IMR-90 (cell line): ENCODE measurements around the gene SPPL3. TPM values are rescaled to one million over a fixed set of nuclear protein-coding genes. Genes with fewer than 3 reads are reported as not detected.

ENCODE experiments used
- ATAC-seq: fragments of 200-7000 bp; cut with Tn5 transposase; 2 replicates; pipeline ENCODE4 v1.9.1; 2020; ENCODE audit warnings: low read depth, mild to moderate bottlenecking, moderate library complexity
- BruUV-seq: library from RNA; stranded (reverse); fragments of 400-500 nt; replicated peaks from 2 replicates; lab custom pipeline; 2021; lab: Mats Ljungman, UMichigan
- CTCF ChIA-PET: fragments of 300-600 bp; formaldehyde crosslinking; extraction: SDS; loops from one replicate; lab custom pipeline; 2021; ENCODE audit warnings: antibody characterized with exemption; lab: Yijun Ruan, JAX
- POLR2A ChIA-PET: fragments of 300-600 bp; sonication (Branson Sonifier 250); formaldehyde crosslinking; loops from one replicate; lab custom pipeline; 2022; ENCODE audit warnings: antibody characterized with exemption; ENCODE audit not compliant: unreplicated experiment; lab: Charles Lee
- DNase-seq: peaks from one replicate; pipeline ENCODE4 v3.0.0; 2013
- H2AFZ ChIP-seq: replicated peaks from 2 replicates; pipeline ENCODE3; 2013; ENCODE audit warnings: low read length, mild to moderate bottlenecking; ENCODE audit not compliant: poor library complexity
- H2AK5ac ChIP-seq: 2 replicates; pipeline ENCODE4 v1.6.1; 2013; ENCODE audit warnings: low read depth, low read length, inconsistent platforms
- H2AK9ac ChIP-seq: replicated peaks from 2 replicates; pipeline ENCODE3; 2013; ENCODE audit warnings: mild to moderate bottlenecking, low read depth, low read length, moderate library complexity; ENCODE audit not compliant: poor library complexity
- H2BK120ac ChIP-seq: 2 replicates; pipeline ENCODE4 v1.6.1; 2013; ENCODE audit warnings: low read depth, low read length, inconsistent platforms
- H2BK15ac ChIP-seq: 3 replicates; pipeline ENCODE4 v1.6.1; 2013; ENCODE audit warnings: low read depth, low read length, inconsistent platforms
- H2BK20ac ChIP-seq: 2 replicates; pipeline ENCODE4 v1.6.1; 2013; ENCODE audit warnings: low read depth, mild to moderate bottlenecking, inconsistent platforms, low read length, moderate library complexity
- H2BK5ac ChIP-seq: 2 replicates; pipeline ENCODE4 v1.6.1; 2013; ENCODE audit warnings: mild to moderate bottlenecking, low read depth, low read length, inconsistent platforms; ENCODE audit not compliant: poor library complexity, severe bottlenecking
- H3K14ac ChIP-seq: replicated peaks from 2 replicates; pipeline ENCODE4 v1.6.1; 2013; ENCODE audit warnings: low read depth, low read length, inconsistent platforms
- H3K18ac ChIP-seq: 2 replicates; pipeline ENCODE4 v1.6.1; 2013; ENCODE audit warnings: low read depth, low read length, control low read depth
- H3K23ac ChIP-seq: 2 replicates; pipeline ENCODE4 v1.6.1; 2013; ENCODE audit warnings: low read depth, low read length, inconsistent platforms
- H3K27ac ChIP-seq: 2 replicates; pipeline ENCODE4 v1.5.1; 2013; ENCODE audit warnings: mild to moderate bottlenecking, control low read depth, low read length; ENCODE audit not compliant: insufficient read depth
- H3K27me3 ChIP-seq: 2 replicates; pipeline ENCODE4 v1.6.1; 2013; ENCODE audit warnings: low read length; ENCODE audit not compliant: control insufficient read depth, insufficient read depth
- H3K36me3 ChIP-seq: 2 replicates; pipeline ENCODE4 v1.6.1; 2013; ENCODE audit warnings: low read length, mixed read lengths; ENCODE audit not compliant: control insufficient read depth, insufficient read depth
- H3K4ac ChIP-seq: 2 replicates; pipeline ENCODE4 v1.6.1; 2013; ENCODE audit warnings: low read depth, low read length, inconsistent platforms
- H3K4me1 ChIP-seq: 2 replicates; pipeline ENCODE4 v1.6.1; 2013; ENCODE audit warnings: low read length, mixed read lengths; ENCODE audit not compliant: control insufficient read depth, insufficient read depth
- H3K4me2 ChIP-seq: 2 replicates; pipeline ENCODE4 v1.6.1; 2013; ENCODE audit warnings: low read depth, mild to moderate bottlenecking, control low read depth, low read length, moderate library complexity
- H3K4me3 ChIP-seq: 2 replicates; pipeline ENCODE4 v1.5.1; 2013; ENCODE audit warnings: low read depth, mild to moderate bottlenecking, control low read depth, low read length, moderate library complexity; ENCODE audit not compliant: insufficient read depth
- H3K56ac ChIP-seq: 2 replicates; pipeline ENCODE4 v1.6.1; 2013; ENCODE audit warnings: low read length, inconsistent platforms; ENCODE audit not compliant: insufficient read depth; ENCODE audit errors: extremely low read depth
- H3K79me1 ChIP-seq, 2 experiments: 2 replicates each; pipeline ENCODE4 v1.6.1; 2013; ENCODE audit warnings: low read length in 2 of 2, inconsistent platforms in 1 of 2, low read depth in 1 of 2
- H3K9ac ChIP-seq: 2 replicates; pipeline ENCODE4 v1.6.1; 2013; ENCODE audit warnings: low read depth, low read length, control low read depth
- H3K9me1 ChIP-seq: 2 replicates; pipeline ENCODE4 v1.6.1; 2013; ENCODE audit warnings: low read length, inconsistent platforms; ENCODE audit not compliant: insufficient read depth
- H3K9me3 ChIP-seq: 2 replicates; pipeline ENCODE4 v1.6.1; 2013; ENCODE audit warnings: low read length; ENCODE audit not compliant: control insufficient read depth, insufficient read depth
- H4K20me1 ChIP-seq: 2 replicates; pipeline ENCODE4 v1.6.1; 2013; ENCODE audit warnings: low read length, inconsistent platforms; ENCODE audit not compliant: insufficient read depth
- H4K5ac ChIP-seq: 2 replicates; pipeline ENCODE4 v1.6.1; 2013; ENCODE audit warnings: mild to moderate bottlenecking, low read depth, low read length, control low read depth
- H4K8ac ChIP-seq, 2 experiments: 2 replicates each; pipeline ENCODE4 v1.6.1; 2013; ENCODE audit warnings: low read depth in 2 of 2, low read length in 2 of 2, control low read depth in 1 of 2, inconsistent platforms in 1 of 2
- H4K91ac ChIP-seq: 2 replicates; pipeline ENCODE4 v1.6.1; 2013; ENCODE audit warnings: low read depth, low read length, inconsistent platforms; ENCODE audit not compliant: insufficient read depth
- BHLHE40 ChIP-seq: fragments of 150-350 bp; IDR thresholded peaks from 2 replicates; pipeline ENCODE4 v1.6.1; 2016; ENCODE audit warnings: mild to moderate bottlenecking, low read depth, low read length
- FOS ChIP-seq: fragments of 150-350 bp; IDR thresholded peaks from 2 replicates; pipeline ENCODE4 v1.6.1; 2016; ENCODE audit warnings: low read depth, low read length
- MAZ ChIP-seq: IDR thresholded peaks from 2 replicates; pipeline ENCODE4 v1.6.1; 2012; ENCODE audit warnings: low read depth, mild to moderate bottlenecking, low read length, improper control_type of control experiment, moderate library complexity, borderline replicate concordance
- RCOR1 ChIP-seq: IDR thresholded peaks from 2 replicates; pipeline ENCODE4 v1.6.1; 2012; ENCODE audit warnings: mild to moderate bottlenecking, low read length, improper control_type of control experiment; ENCODE audit not compliant: insufficient replicate concordance
- SMC3 ChIP-seq: fragments of 150-350 bp; IDR thresholded peaks from 2 replicates; pipeline ENCODE4 v1.6.1; 2016; ENCODE audit warnings: low read depth, mild to moderate bottlenecking, antibody characterized with exemption, low read length, moderate library complexity
- WGBS, 2 experiments: methylation state at CpG; one replicate each; pipeline versions ENCODE4 v1.1.5 to v1.1.7; 2013; ENCODE audit warnings: missing lambda C conversion rate in 2 of 2; ENCODE audit not compliant: insufficient read length in 1 of 2; ENCODE audit errors: extremely low coverage in 2 of 2; 5-methylcytosine and 5-hydroxymethylcytosine counted together
- dilution Hi-C: fragments of 300-500 bp; cut with HindIII; formaldehyde crosslinking; loops from one replicate; pipeline ENCODE4 v1.14.3; 2018; ENCODE audit warnings: low sequenced_read_pairs; ENCODE audit not compliant: unreplicated experiment
- in situ Hi-C: fragments of 300-500 bp; cut with MboI; formaldehyde crosslinking; loops from 3 replicates; pipeline ENCODE4 v1.14.3; 2019; ENCODE audit warnings: low sequenced_read_pairs, inconsistent platforms, mixed read lengths
- intact Hi-C: fragments of 100-400 bp; cut with micrococcal nuclease; formaldehyde crosslinking; loops from 2 replicates; pipeline ENCODE4 v1.10.0; 2022
- polyA plus RNA-seq, 3 experiments: library from polyadenylated mRNA; depleted of rRNA; stranded (reverse); fragments of >200 nt; gene quantifications; 2 replicates each; pipeline ENCODE4 v1.2.3, GENCODE V29; 2012; ENCODE audit warnings: low replicate concordance in 1 of 3
- total RNA-seq: library from RNA; depleted of rRNA; stranded (reverse); fragments of >200 nt; gene quantifications from 2 replicates; pipeline ENCODE4 v1.2.3, GENCODE V29; 2012
- TF ChIP-seq, protein P1 (sequence below): conservative IDR thresholded peaks from 2 replicates; pipeline ENCODE4 v1.5.1; 2012; ENCODE audit warnings: mild to moderate bottlenecking, low read depth, low read length, improper control_type of control experiment

SPPL3 gene
- total and polyA plus RNA-seq, 2 of the 4 experiments (the other 2 are of a cell fraction), result 1.6 to 18.0 TPM

DNA sequence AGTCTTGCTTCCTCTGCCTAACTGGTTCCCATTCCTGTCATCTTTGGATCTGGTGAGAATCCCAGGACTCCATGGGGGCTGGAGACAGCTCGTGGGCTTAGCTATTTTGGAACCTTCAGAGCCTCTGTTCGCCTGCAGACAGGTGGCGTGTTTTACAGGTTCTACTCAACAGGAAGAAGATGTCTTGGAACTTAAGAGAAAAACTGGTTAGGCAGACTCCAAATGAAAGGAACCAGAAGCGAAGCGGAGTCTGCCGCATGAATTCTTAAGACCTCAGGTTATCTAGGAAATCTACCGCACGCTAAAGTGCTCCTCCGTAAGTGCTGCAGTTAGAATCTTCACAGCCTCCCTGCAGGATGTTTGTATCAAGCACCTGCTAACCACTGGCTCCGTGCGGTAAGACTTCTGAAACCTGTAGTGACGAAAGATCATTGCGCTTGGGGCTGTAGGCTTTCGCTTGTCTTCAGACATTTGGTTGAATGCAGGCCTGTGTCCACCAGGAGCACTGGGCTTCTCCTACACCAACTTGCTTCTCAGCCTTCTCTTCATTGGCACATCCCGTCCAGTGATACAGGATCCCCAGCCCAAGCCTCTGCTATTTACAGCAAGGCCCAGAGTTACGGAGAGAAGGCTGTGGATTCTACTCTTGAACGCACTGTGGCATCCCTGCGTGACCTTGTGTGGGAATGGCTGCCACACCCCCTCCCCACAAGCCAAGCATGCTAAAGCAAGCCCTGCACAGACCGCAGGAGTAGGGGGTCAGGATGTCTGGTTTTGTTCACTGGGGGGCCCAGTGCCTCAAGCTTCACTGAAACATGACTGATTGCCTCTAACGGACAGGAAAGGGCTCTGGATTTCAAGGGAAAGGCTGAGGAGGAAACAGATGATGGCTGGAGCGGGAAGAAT, 143.6 kb downstream of the SPPL3 start:
- Histone ChIP-seq H3K27me3 (no peaks in the 10 kb centered on the region), H2BK5ac (no peak overlapping the region), H3K4me1 (no peaks in the 10 kb centered on the region), H4K8ac (no peak overlapping the region), H3K79me1 (no peaks in the 10 kb centered on the region), H3K14ac (no peak overlapping the region), H3K4me2 (no peak overlapping the region), H3K4ac (no peak overlapping the region), H3K36me3 (peaks cover 26% of the 10 kb centered on the region), H3K56ac (no peak overlapping the region), H4K20me1 (no peaks in the 10 kb centered on the region), H3K18ac (no peak overlapping the region), H2AFZ (no peak overlapping the region), H2BK20ac (no peak overlapping the region), H3K27ac (no peak overlapping the region), H3K9me1 (no peaks in the 10 kb centered on the region; the same call in 1 of the 2 replicates), H2AK9ac (no peak overlapping the region), H3K9me3 (no peaks in the 10 kb centered on the region), H4K5ac (no peak overlapping the region), H3K23ac (no peak overlapping the region), H2BK15ac (no peak overlapping the region), H3K9ac (no peak overlapping the region), H3K4me3 (no peak overlapping the region), H4K91ac (no peak overlapping the region), H2AK5ac (no peak overlapping the region), H2BK120ac (no peak overlapping the region)
- dilution Hi-C loops (no loop called here), in situ Hi-C loops (no loop called here), intact Hi-C loops (loop anchor here (5.0 kb wide), 1 partner anchor 433 kb away; the partner anchor contains the start of gene PLA2G1B)
- ChIA-PET POLR2A (no interaction called here), CTCF (no interaction called here)
- DNase-seq, result no peak
- no TSS peak for BruUV-seq
- no peak for TF ChIP-seq BHLHE40
- no peak for TF ChIP-seq SMC3
- TF ChIP-seq MAZ, result no peak
- no peak for TF ChIP-seq FOS
- TF ChIP-seq, protein P1, sequence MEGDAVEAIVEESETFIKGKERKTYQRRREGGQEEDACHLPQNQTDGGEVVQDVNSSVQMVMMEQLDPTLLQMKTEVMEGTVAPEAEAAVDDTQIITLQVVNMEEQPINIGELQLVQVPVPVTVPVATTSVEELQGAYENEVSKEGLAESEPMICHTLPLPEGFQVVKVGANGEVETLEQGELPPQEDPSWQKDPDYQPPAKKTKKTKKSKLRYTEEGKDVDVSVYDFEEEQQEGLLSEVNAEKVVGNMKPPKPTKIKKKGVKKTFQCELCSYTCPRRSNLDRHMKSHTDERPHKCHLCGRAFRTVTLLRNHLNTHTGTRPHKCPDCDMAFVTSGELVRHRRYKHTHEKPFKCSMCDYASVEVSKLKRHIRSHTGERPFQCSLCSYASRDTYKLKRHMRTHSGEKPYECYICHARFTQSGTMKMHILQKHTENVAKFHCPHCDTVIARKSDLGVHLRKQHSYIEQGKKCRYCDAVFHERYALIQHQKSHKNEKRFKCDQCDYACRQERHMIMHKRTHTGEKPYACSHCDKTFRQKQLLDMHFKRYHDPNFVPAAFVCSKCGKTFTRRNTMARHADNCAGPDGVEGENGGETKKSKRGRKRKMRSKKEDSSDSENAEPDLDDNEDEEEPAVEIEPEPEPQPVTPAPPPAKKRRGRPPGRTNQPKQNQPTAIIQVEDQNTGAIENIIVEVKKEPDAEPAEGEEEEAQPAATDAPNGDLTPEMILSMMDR, result no peak
- no peak for TF ChIP-seq RCOR1
- no peak for ATAC-seq
- WGBS, 2 experiments, result 87% methylated on average over 9 of the region's 21 CpGs; no CpG with 5 or more reads in 1 of the 2 experiments
